NOMO-1 treated with dmso at 0.1 percent for 144 hours (cell line): ENCODE data around the gene POLR3H.
"Not testable (repeated sequence)": the region's sequence is repeated elsewhere in the genome, so short reads cannot be mapped to it uniquely, and the experiment has no call there.

ENCODE experiments used
- DNase-seq: peaks from one replicate; lab custom pipeline; 2025; ENCODE audit not compliant: unreplicated experiment; lab: John Stamatoyannopoulos, UW

POLR3H gene

GRCh38 chr22:41565403-41566054 lies 21.3 kb upstream of the POLR3H start:
- DNase-seq: no peak

GRCh38 chr22:41564563-41564962 lies 20.3 kb upstream of the POLR3H start:
- no peak for DNase-seq

- no peak for DNase-seq
Measured at GRCh38 chr22:41563051-41563711, 18.9 kb upstream of the POLR3H start.

GRCh38 chr22:41562461-41562860 lies 18.2 kb upstream of the POLR3H start:
- no peak for DNase-seq

GRCh38 chr22:41561788-41562187 lies 17.5 kb upstream of the POLR3H start:
- DNase-seq: no peak

GRCh38 chr22:41561335-41561734 lies 17.1 kb upstream of the POLR3H start:
- no peak for DNase-seq

- no peak for DNase-seq
Measured at GRCh38 chr22:41560095-41560471, 15.8 kb upstream of the POLR3H start.

GRCh38 chr22:41558241-41558630 lies 14.0 kb upstream of the POLR3H start:
- not testable (repeated sequence) for DNase-seq

- no peak for DNase-seq
Measured at GRCh38 chr22:41557401-41558240, 13.4 kb upstream of the POLR3H start.

- no peak for DNase-seq
Measured at GRCh38 chr22:41556561-41556960, 12.3 kb upstream of the POLR3H start.

GRCh38 chr22:41555325-41555982 lies 11.2 kb upstream of the POLR3H start:
- DNase-seq: no peak

GRCh38 chr22:41551877-41552582 lies 7.8 kb upstream of the POLR3H start:
- DNase-seq: no peak

- no peak for DNase-seq
Measured at GRCh38 chr22:41550952-41551491, 6.8 kb upstream of the POLR3H start.

GRCh38 chr22:41548830-41549211 lies 4.6 kb upstream of the POLR3H start:
- no peak for DNase-seq

GRCh38 chr22:41544671-41545476 lies 604 bp upstream of the POLR3H start:
- DNase-seq: no peak

GRCh38 chr22:41542224-41542623 lies 2.0 kb downstream of the POLR3H start:
- DNase-seq: no peak

GRCh38 chr22:41541484-41541883 lies 2.8 kb downstream of the POLR3H start:
- no peak for DNase-seq

- DNase-seq: no peak
Measured at GRCh38 chr22:41540365-41540764, 3.9 kb downstream of the POLR3H start.

- DNase-seq: no peak
Measured at GRCh38 chr22:41540006-41540315, 4.3 kb downstream of the POLR3H start.
